Measurements from ENCODE around the gene SMIM10L2A.
"Not testable (repeated sequence)": the region's sequence is repeated elsewhere in the genome, so short reads cannot be mapped to it uniquely, and the experiment has no call there.

SMIM10L2A gene
- long read RNA-seq, donor 1, full-length matches to known transcripts, result 6 of 6 reads
- long read RNA-seq, donor 1, partial matches to known transcripts, result 0 of 6 reads
- long read RNA-seq, donor 1, other reads (novel, unspliced or antisense), result 0 of 6 reads
- long read RNA-seq, donor 2, full-length matches to known transcripts, result 5 of 11 reads
- long read RNA-seq, donor 2, partial matches to known transcripts, result 6 of 11 reads
- long read RNA-seq, donor 2, other reads (novel, unspliced or antisense), result 0 of 11 reads
- long read RNA-seq, donor 3, full-length matches to known transcripts, result 1 of 1 reads
- long read RNA-seq, donor 3, partial matches to known transcripts, result 0 of 1 reads
- long read RNA-seq, donor 3, other reads (novel, unspliced or antisense), result 0 of 1 reads
- long read RNA-seq, donor 4, full-length matches to known transcripts, result 4 of 4 reads
- long read RNA-seq, donor 4, partial matches to known transcripts, result 0 of 4 reads
- long read RNA-seq, donor 4, other reads (novel, unspliced or antisense), result 0 of 4 reads
- long read RNA-seq, donor 5, full-length matches to known transcripts, result 3 of 19 reads
- long read RNA-seq, donor 5, partial matches to known transcripts, result 16 of 19 reads
- long read RNA-seq, donor 5, other reads (novel, unspliced or antisense), result 0 of 19 reads
- long read RNA-seq, donor 6, full-length matches to known transcripts, result 4 of 4 reads
- long read RNA-seq, donor 6, partial matches to known transcripts, result 0 of 4 reads
- long read RNA-seq, donor 6, other reads (novel, unspliced or antisense), result 0 of 4 reads
- long read RNA-seq, donor 7, full-length matches to known transcripts, result 6 of 6 reads
- long read RNA-seq, donor 7, partial matches to known transcripts, result 0 of 6 reads
- long read RNA-seq, donor 7, other reads (novel, unspliced or antisense), result 0 of 6 reads
- long read RNA-seq, donor 8, full-length matches to known transcripts, result 2 of 2 reads
- long read RNA-seq, donor 8, partial matches to known transcripts, result 0 of 2 reads
- long read RNA-seq, donor 8, other reads (novel, unspliced or antisense), result 0 of 2 reads

GRCh38 chrX:135421932-135422809, at the start of gene SMIM10L2A:
SMIM10L2A (plus strand) TSS chrX:135421944; CDS start chrX:135422132, 188 bp downstream.
- peak; percentile 64 for DNase-seq

GRCh38 chrX:135373357-135373756, 48.4 kb upstream of the SMIM10L2A start:
- no peak for DNase-seq

- DNase-seq, result no peak
Observed at GRCh38 chrX:135382260-135382659, 39.5 kb upstream of the SMIM10L2A start.

- DNase-seq, result no peak
Observed at GRCh38 chrX:135383249-135383648, 38.5 kb upstream of the SMIM10L2A start.

GRCh38 chrX:135384161-135384836, 37.4 kb upstream of the SMIM10L2A start:
- no peak for DNase-seq

GRCh38 chrX:135388841-135389240, 32.9 kb upstream of the SMIM10L2A start:
- no peak for DNase-seq

GRCh38 chrX:135389243-135389642, 32.5 kb upstream of the SMIM10L2A start:
- DNase-seq, result no peak

GRCh38 chrX:135389717-135390116, 32.0 kb upstream of the SMIM10L2A start:
- DNase-seq, result no peak

- DNase-seq, result no peak
Observed at GRCh38 chrX:135391734-135392133, 30.0 kb upstream of the SMIM10L2A start.

GRCh38 chrX:135393051-135393450, 28.7 kb upstream of the SMIM10L2A start:
- no peak for DNase-seq

- no peak for DNase-seq
Observed at GRCh38 chrX:135395064-135395463, 26.7 kb upstream of the SMIM10L2A start.

- no peak for DNase-seq
Observed at GRCh38 chrX:135396109-135396508, 25.6 kb upstream of the SMIM10L2A start.

GRCh38 chrX:135396566-135396965, 25.2 kb upstream of the SMIM10L2A start:
- DNase-seq, result no peak

- no peak for DNase-seq
Observed at GRCh38 chrX:135397652-135398051, 24.1 kb upstream of the SMIM10L2A start.

GRCh38 chrX:135403374-135403773, 18.4 kb upstream of the SMIM10L2A start:
- no peak for DNase-seq

- not testable (repeated sequence) for DNase-seq
Observed at GRCh38 chrX:135406428-135406827, 15.3 kb upstream of the SMIM10L2A start.

GRCh38 chrX:135408794-135409193, 12.9 kb upstream of the SMIM10L2A start:
- no peak for DNase-seq

- no peak for DNase-seq
Observed at GRCh38 chrX:135410861-135411627, 10.7 kb upstream of the SMIM10L2A start.

- no peak for DNase-seq
Observed at GRCh38 chrX:135411893-135412292, 9.9 kb upstream of the SMIM10L2A start.

- no peak for DNase-seq
Observed at GRCh38 chrX:135416546-135416945, 5.2 kb upstream of the SMIM10L2A start.

All from right kidney (tissue), 9 donors.